B cell (primary cell): ENCODE results near the gene EVI2A. TPM values are rescaled to one million over a fixed set of nuclear protein-coding genes. Genes with fewer than 3 reads are reported as not detected.

ENCODE experiments used
- ATAC-seq: fragments of 200-7000 bp; cut with Tn5 transposase; one replicate; pipeline ENCODE4 v1.10.0; 2021; ENCODE audit warnings: low read depth, mild to moderate bottlenecking, moderate number of reproducible peaks, moderate library complexity
- CTCF ChIA-PET: fragments of 350-600 bp; sonication (Branson Sonifier 250); formaldehyde crosslinking; loops from one replicate; lab custom pipeline; 2021; ENCODE audit warnings: antibody characterized with exemption, inconsistent platforms; lab: Charles Lee
- POLR2A ChIA-PET: fragments of 350-600 bp; sonication (Branson Sonifier 250); formaldehyde crosslinking; loops from one replicate; lab custom pipeline; 2021; ENCODE audit warnings: antibody characterized with exemption; lab: Charles Lee
- DNase-seq: peaks from one replicate; pipeline ENCODE4 v3.0.0; 2013
- H2AFZ ChIP-seq: 2 replicates; pipeline ENCODE4 v1.6.1; 2012; ENCODE audit warnings: mild to moderate bottlenecking, low read depth, low read length; ENCODE audit not compliant: insufficient read depth, poor library complexity, severe bottlenecking
- H3K27ac ChIP-seq, 2 donors: 1 replicate in 1 of 2; 2 replicates in 1 of 2; pipeline ENCODE4 v1.5.1; 2012 to 2013; ENCODE audit warnings: low read length in 2 of 2, mild to moderate bottlenecking in 2 of 2, moderate library complexity in 1 of 2
- H3K27me3 ChIP-seq, 4 experiments: fragments of 200-600 bp in 1 of 4; sonication (generic) in 1 of 4; replicated peaks in 1 of 4; 1 replicate in 2 of 4; 2 replicates in 2 of 4; pipeline versions ENCODE4 v1.6.1 to v1.7.0; 2013 to 2016; ENCODE audit warnings: low read length in 3 of 4, mild to moderate bottlenecking in 2 of 4, mixed read lengths in 1 of 4, moderate library complexity in 1 of 4; ENCODE audit not compliant: insufficient read depth in 4 of 4, control insufficient read depth in 3 of 4; ENCODE audit errors: control extremely low read depth in 1 of 4
- H3K36me3 ChIP-seq, 2 experiments: replicated peaks in 1 of 2; 1 replicate in 1 of 2; 2 replicates in 1 of 2; pipeline versions ENCODE4 v1.6.1 to v1.7.1; 2013; ENCODE audit warnings: low read length in 1 of 2; ENCODE audit not compliant: insufficient read depth in 2 of 2, control insufficient read depth in 1 of 2; ENCODE audit errors: control extremely low read depth in 1 of 2, extremely low read depth in 1 of 2
- H3K4me1 ChIP-seq, 2 donors: fragments of 200-600 bp in 1 of 2; sonication (generic) in 1 of 2; 1 replicate in 1 of 2; 2 replicates in 1 of 2; pipeline versions ENCODE4 v1.5.1 to v1.6.1; 2013 to 2017; ENCODE audit warnings: low read length in 2 of 2; ENCODE audit not compliant: control insufficient read depth in 2 of 2, insufficient read depth in 2 of 2
- H3K4me2 ChIP-seq: replicated peaks from 2 replicates; pipeline ENCODE3; 2012; ENCODE audit warnings: mild to moderate bottlenecking, low read depth, low read length; ENCODE audit not compliant: poor library complexity, severe bottlenecking
- H3K4me3 ChIP-seq, 5 experiments: fragments of 200-600 bp in 1 of 5; sonication (generic) in 1 of 5; 1 replicate in 3 of 5; 2 replicates in 2 of 5; pipeline versions ENCODE4 v1.5.1 to v1.7.0; 2011 to 2016; ENCODE audit warnings: low read length in 4 of 5, mild to moderate bottlenecking in 4 of 5, low read depth in 2 of 5, control low read depth in 1 of 5, moderate library complexity in 1 of 5; ENCODE audit not compliant: insufficient read depth in 1 of 5; ENCODE audit errors: control extremely low read depth in 1 of 5, extremely low read depth in 1 of 5
- H3K79me2 ChIP-seq: fragments of 200-600 bp; sonication (generic); one replicate; pipeline ENCODE4 v1.6.0; 2016; ENCODE audit warnings: low read length; ENCODE audit not compliant: control insufficient read depth, insufficient read depth
- H3K9ac ChIP-seq: fragments of 200-600 bp; sonication (generic); 2 replicates; pipeline ENCODE4 v1.6.1; 2017; ENCODE audit warnings: mild to moderate bottlenecking, low read length, moderate library complexity
- H3K9me3 ChIP-seq, 3 donors: one replicate each; pipeline versions ENCODE4 v1.6.1 to v1.7.1; 2013; ENCODE audit warnings: low read length in 2 of 3; ENCODE audit not compliant: control insufficient read depth in 2 of 3, insufficient read depth in 1 of 3; ENCODE audit errors: control extremely low read depth in 1 of 3
- H4K20me1 ChIP-seq: 2 replicates; pipeline ENCODE4 v1.6.0; 2012; ENCODE audit warnings: mild to moderate bottlenecking, low read length; ENCODE audit not compliant: insufficient read depth, control insufficient read depth, poor library complexity, severe bottlenecking
- H3K27ac Mint-ChIP-seq: one replicate; pipeline ENCODE4 v1.8.0; 2021; ENCODE audit warnings: mixed read lengths
- H3K27me3 Mint-ChIP-seq: one replicate; pipeline ENCODE4 v1.8.0; 2021; ENCODE audit warnings: mixed read lengths
- H3K4me1 Mint-ChIP-seq: one replicate; pipeline ENCODE4 v1.8.0; 2021; ENCODE audit warnings: mixed read lengths
- H3K4me3 Mint-ChIP-seq: one replicate; pipeline ENCODE4 v1.8.0; 2021; ENCODE audit warnings: mixed read lengths
- H3K9me3 Mint-ChIP-seq: one replicate; pipeline ENCODE4 v1.8.0; 2022; ENCODE audit warnings: mixed read lengths; ENCODE audit not compliant: insufficient read depth
- CTCF ChIP-seq: fragments of 200-600 bp; IDR thresholded peaks from one replicate; pipeline ENCODE4 v1.8.0; 2022; ENCODE audit warnings: antibody characterized with exemption, mild to moderate bottlenecking
- EZH2 ChIP-seq: IDR thresholded peaks from 2 replicates; pipeline ENCODE4 v1.6.1; 2012; ENCODE audit warnings: borderline replicate concordance, low read depth, mild to moderate bottlenecking, moderate library complexity, low read length; ENCODE audit not compliant: insufficient read depth, poor library complexity, severe bottlenecking
- WGBS: methylation state at CpG from one replicate; pipeline ENCODE4 v1.1.5; 2013; ENCODE audit warnings: missing lambda C conversion rate; ENCODE audit not compliant: insufficient coverage; 5-methylcytosine and 5-hydroxymethylcytosine counted together
- intact Hi-C: fragments of 100-400 bp; cut with micrococcal nuclease; formaldehyde crosslinking; loops from one replicate; pipeline ENCODE4 v1.10.0; 2022
- polyA plus RNA-seq: library from polyadenylated mRNA; depleted of rRNA; stranded (reverse); fragments of >200 nt; gene quantifications from 2 replicates; pipeline ENCODE4 v1.2.3, GENCODE V29; 2012
- total RNA-seq, 2 donors: library from RNA; stranded (reverse); fragments of 120-200 nt in 1 of 2; gene quantifications; 1 replicate in 1 of 2; 2 replicates in 1 of 2; pipeline versions ENCODE4 v1.2.3 to v1.2.4, GENCODE V29; 2013 to 2022

Gene EVI2A
- total and polyA plus RNA-seq, 2 donors (not counting 1 experiment from before 2014, with no cell fraction given): 18.2 to 49.3 TPM

- Histone ChIP-seq H3K4me2 (peak overlapping the region; percentile 79), H3K9me3 (no peaks in the 10 kb centered on the region), H3K27me3 (no peaks in the 10 kb centered on the region), H3K9ac (peak overlapping the region; percentile 76), H3K36me3 (peaks cover 0 to 5% of the 10 kb centered on the region in 2 experiments), H3K4me1 (peaks cover 25 to 39% of the 10 kb centered on the region in 2 donors), H2AFZ (peak overlapping the region; percentile 39), H4K20me1 (no peaks in the 10 kb centered on the region), H3K27ac (peak overlapping the region; percentile 40 to 91), H3K79me2 (peaks cover 56% of the 10 kb centered on the region), H3K4me3 (peak overlapping the region; percentile 40 to 98 (median 69))
- TF ChIP-seq CTCF (no peak), EZH2 (no peak)
- POLR2A ChIA-PET: interaction anchor here (1.0 to 1.8 kb wide), 3 partner anchors 10 to 13 kb away, joined by 6 to 8 read pairs (median 6); no protein-coding TSS in a partner anchor
- CTCF ChIA-PET: interaction anchor here (1.0 to 3.1 kb wide), 4 partner anchors 8 to 106 kb away, joined by 3 to 22 read pairs (median 6); no protein-coding TSS in a partner anchor
- Mint-ChIP-seq H3K4me3 (peak overlapping the region; percentile 87), H3K4me1 (peaks cover 44% of the 10 kb centered on the region), H3K9me3 (no peaks in the 10 kb centered on the region), H3K27ac (peak overlapping the region; percentile 69), H3K27me3 (no peaks in the 10 kb centered on the region)
- DNase-seq (peak; percentile 14), ATAC-seq (no peak)
- intact Hi-C loops: loop anchor here (2.0 kb wide), 2 partner anchors 52 to 170 kb away; no protein-coding TSS in a partner anchor
- WGBS: no CpG with 5 or more reads among the region's 1 CpG
Observed at GRCh38 chr17:31320791-31321190, 631 bp downstream of the EVI2A start.

GRCh38 chr17:31320241-31320640, 1.2 kb downstream of the EVI2A start:
- POLR2A ChIA-PET: interaction anchor here (0.5 to 1.8 kb wide), 2 partner anchors 9 to 103 kb away, joined by 4 to 8 read pairs; no protein-coding TSS in a partner anchor
- CTCF ChIA-PET: interaction anchor here (0.6 to 3.1 kb wide), 9 partner anchors 10 to 769 kb away, joined by 3 to 22 read pairs (median 4); no protein-coding TSS in a partner anchor
- peaks cover 62% of the 10 kb centered on the region for H3K79me2 ChIP-seq
- Mint-ChIP-seq H3K27ac (no peak overlapping the region), H3K9me3 (no peaks in the 10 kb centered on the region), H3K4me3 (peak overlapping the region; percentile 87), H3K4me1 (peaks cover 48% of the 10 kb centered on the region), H3K27me3 (no peaks in the 10 kb centered on the region)
- H3K27me3 ChIP-seq: no peaks in the 10 kb centered on the region
- DNase-seq (peak; percentile 11), ATAC-seq (no peak)
- no peaks in the 10 kb centered on the region for H4K20me1 ChIP-seq
- peak overlapping the region; percentile 39 for H2AFZ ChIP-seq
- H3K4me3 ChIP-seq: peak overlapping the region; percentile 40 to 98 (median 69)
- intact Hi-C loops: loop anchor here (2.0 kb wide), 2 partner anchors 53 to 171 kb away; no protein-coding TSS in a partner anchor
- peaks cover 0 to 5% of the 10 kb centered on the region in 2 experiments for H3K36me3 ChIP-seq
- peak overlapping the region; percentile 79 for H3K4me2 ChIP-seq
- peak overlapping the region; percentile 76 for H3K9ac ChIP-seq
- TF ChIP-seq EZH2: no peak
- TF ChIP-seq CTCF: no peak
- no peaks in the 10 kb centered on the region for H3K9me3 ChIP-seq
- WGBS: no CpG with 5 or more reads among the region's 2 CpGs
- peaks cover 29 to 45% of the 10 kb centered on the region in 2 donors for H3K4me1 ChIP-seq
- peak overlapping the region; percentile 40 to 91 for H3K27ac ChIP-seq
